Right ventricle myocardium superior (tissue), 1 donor: ENCODE results near the gene POTEJ. TPM values are rescaled to one million over a fixed set of nuclear protein-coding genes. Genes with fewer than 3 reads are reported as not detected.
"Not testable (repeated sequence)": the region's sequence is repeated elsewhere in the genome, so short reads cannot be mapped to it uniquely, and the experiment has no call there.

ENCODE experiments used
- ATAC-seq: fragments of 200-7000 bp; cut with Tn5 transposase; one replicate; pipeline ENCODE4 v1.9.1; 2020; ENCODE audit warnings: mild to moderate bottlenecking; ENCODE audit not compliant: poor library complexity
- DNase-seq: peaks from one replicate; pipeline ENCODE4 v3.0.0-alpha.2; 2020
- intact Hi-C: fragments of 100-400 bp; cut with DNase I; formaldehyde crosslinking; loops from one replicate; pipeline ENCODE4 v1.11.2; 2022
- total RNA-seq: library from RNA; stranded (reverse); fragmentation: NEBNext Ultra II Directional; extraction: Animal tissue kit (Norgen Biotek cat#: 25700); gene quantifications from one replicate; pipeline ENCODE4 v1.2.1, GENCODE V29; 2021
- donor health status: DM: no; HTN: yes; CAD: no; lungs with severe emphysema.

POTEJ gene
- total RNA-seq, 1 donor from 2014 or later = not detected

DNA sequence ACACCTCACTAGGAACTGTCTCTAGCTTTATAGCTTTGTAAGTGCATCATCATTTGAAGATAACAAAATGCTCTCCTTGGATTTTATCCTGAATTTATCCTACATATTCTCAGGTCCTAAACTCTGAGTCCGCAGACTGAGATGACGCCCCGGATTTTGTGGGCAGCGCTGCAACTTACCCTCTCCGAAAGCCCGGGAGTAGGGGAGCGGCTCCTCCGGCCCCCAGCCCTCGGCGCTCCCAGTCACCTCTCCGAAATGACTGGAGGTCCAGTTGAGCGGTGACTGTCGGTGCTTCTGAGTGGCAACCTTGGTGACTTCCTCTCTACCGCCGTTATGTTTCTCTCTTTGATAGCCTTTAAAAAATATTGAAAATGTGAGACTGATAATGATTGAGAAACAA lies 12.8 kb upstream of the POTEJ start:
- intact Hi-C loops = not testable (repeated sequence)

DNA sequence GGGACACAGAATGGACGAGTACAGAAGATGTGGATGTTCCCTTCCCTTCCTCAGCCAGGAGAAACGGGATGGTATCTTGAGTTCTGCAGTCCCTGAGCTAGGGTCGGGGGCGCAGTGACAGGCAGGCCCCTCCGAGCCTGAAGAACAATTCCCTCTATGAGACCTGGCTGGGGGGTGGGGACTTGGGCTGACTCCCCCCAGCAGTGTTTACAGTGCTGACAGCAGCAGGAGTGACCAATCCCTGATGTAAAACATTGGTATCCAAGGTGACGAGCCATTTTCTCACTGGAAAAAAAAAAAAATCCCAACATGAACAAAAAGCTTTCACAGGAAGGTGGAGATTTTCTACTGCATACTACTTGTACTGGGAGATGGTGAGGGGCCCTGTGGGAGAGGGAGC lies 11.8 kb upstream of the POTEJ start, which contains the start of gene CFC1:
Gene CFC1 (minus strand): TSS at position 183 of the 400 bp plus-strand sequence. CDS start 288 bp downstream, outside the sequence.
- ATAC-seq, intact Hi-C loops, DNase-seq: not testable (repeated sequence)

More for the DNA sequence above, 12.8 kb upstream of the POTEJ start:
- DNase-seq, ATAC-seq: not testable (repeated sequence)

DNA sequence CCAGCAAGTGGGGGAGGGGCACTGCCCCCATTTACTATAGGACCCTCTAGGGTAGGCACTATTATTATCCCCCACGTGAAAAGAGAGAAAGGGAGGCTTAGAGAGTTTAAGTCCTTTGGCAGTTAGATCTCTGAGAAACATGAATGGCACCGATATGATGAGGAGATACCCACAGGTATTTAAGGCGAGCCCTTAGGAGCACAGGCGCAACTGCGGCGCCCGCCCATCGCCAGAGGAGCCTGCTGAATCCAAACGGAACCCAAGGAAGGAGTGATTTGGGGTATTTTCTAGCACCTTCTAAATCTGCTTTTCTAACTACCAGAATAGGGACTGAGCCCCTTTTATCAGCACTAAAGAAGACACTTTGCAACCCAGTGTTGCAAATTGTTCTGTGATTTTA lies 11.3 kb upstream of the POTEJ start:
- ATAC-seq, intact Hi-C loops, DNase-seq: not testable (repeated sequence)

DNA sequence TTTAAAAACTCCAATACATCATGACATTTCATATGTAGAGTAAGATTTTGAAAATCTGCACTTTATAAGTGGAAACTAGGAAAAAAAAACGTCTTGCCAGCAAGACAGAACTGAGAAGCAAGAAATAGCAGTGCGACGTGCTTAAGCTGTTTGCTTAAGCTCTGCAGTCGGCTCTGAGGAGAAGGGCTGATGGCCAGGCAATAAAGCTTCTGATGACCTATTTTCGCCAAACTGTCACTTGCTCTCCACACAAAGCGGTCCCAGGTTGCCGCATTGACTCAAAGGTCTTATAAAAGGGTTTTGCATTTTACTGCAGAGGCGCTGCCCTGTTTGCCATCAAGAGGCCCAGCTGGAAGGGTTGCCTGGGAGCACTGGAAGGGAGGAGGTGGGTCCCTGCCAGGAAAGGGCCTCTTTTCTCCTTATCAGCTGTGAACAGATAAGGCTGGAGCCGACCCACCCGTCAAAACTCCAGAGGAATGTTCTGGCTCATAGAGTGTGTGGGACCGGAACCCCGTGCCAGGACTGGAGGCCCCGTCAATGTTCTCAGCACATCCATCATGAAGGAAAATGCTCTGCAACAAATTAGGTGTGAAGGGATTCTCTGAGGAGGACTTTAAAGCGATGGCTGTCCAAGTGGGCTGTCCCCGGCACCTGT lies 9.5 kb upstream of the POTEJ start:
- peak; percentile 80 for ATAC-seq
- DNase-seq, intact Hi-C loops: not testable (repeated sequence)

DNA sequence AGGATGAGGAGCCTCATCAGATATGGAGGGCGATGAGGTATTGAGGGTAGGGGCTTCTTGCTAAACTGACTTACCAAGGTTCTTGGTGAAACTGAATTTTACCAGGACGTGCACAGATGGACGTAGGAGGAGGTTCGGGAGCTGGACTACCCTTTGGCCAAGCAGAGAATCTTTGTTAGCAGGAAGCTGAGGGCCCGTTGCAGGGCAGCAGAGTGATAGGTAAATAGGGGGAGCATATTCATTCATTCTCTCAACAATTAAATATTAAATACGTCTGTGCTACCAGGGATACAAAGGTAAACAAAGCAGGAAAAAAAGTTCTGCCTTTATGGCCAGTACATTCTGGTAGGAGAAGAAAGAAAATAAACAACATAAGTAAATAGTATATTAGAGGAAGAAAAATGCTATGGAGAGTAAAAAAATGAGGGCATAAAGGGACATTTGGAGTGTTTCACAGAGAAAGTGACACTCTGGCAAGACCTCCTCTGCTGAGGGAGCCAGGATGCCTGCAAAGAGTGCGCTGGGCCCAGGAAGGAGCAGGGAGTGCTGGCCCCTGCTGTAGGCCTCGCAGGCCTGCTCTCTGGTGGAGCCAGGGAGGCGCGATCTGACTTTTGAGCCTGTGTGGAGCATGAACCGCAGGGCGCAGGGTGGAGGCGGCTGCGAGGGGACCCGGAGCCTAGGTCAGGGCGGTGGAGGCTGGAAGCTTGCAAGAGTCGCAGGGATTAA lies 2.8 kb upstream of the POTEJ start:
- DNase-seq, intact Hi-C loops, ATAC-seq: not testable (repeated sequence)

DNA sequence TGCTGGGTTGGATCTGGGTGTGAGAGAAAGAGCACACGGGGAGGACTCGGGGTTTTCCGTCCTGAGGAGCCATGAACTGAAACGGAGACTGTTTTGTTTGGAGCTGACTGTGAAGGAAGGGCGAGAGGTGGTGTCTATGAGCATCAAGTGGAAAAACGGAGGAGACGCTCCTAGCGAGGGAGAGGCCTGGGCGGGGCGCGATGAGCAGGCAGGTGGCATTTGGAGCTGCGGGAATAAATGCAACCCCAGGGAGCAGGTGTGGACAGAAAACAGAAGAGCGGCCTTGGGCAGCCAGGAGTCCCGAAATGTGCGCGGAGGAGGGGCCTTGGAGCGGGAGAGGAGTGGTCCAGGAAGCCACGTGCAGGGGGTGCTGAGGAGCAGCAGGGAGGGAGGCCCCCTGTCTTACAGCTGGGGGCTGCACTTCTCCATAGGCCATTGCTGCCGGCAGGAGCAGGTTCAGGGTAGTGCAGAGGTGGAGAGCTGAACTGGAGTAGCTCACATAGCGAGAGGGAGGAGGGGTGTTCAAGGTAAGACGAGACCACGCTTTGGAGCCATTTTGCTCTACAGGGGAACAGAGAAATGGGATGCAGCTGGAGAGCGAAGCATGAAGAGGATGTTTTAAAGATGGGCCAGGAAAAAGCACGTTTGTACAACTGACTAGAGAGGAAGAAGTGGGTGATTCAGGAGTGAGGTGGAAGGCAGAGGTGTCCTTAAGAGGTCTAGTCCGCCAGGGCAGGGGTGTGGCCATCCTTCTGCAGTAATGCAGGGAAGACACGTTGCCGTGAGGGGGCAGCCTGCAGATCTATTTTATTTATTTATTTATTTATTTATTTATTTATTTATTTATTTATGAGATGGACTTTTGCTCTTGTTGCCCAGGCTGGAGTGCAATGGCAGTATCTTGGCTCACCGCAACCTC lies 2.0 kb upstream of the POTEJ start:
- intact Hi-C loops, ATAC-seq, DNase-seq: not testable (repeated sequence)

DNA sequence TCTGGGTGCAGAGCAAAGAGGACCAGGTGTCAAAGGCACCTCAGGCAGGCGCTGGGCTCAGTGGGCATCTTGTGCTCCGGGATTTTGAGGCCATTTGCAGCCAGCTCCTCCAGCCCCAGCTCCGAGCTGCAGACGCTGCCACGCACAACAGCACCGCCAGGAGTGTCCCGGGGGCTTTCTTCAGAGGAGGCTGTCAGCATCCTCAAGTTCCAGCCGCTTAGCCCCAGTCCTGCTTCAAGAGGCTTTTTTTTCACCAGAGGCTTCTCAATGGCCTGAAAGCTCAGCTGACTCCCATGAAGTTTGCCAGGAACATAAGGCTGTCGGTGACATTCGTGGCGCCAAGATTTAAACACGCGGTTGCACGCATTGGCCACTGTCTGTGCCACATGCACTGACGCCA lies 754 bp upstream of the POTEJ start:
- ATAC-seq, intact Hi-C loops: not testable (repeated sequence)
- DNase-seq = peak; percentile 30

DNA sequence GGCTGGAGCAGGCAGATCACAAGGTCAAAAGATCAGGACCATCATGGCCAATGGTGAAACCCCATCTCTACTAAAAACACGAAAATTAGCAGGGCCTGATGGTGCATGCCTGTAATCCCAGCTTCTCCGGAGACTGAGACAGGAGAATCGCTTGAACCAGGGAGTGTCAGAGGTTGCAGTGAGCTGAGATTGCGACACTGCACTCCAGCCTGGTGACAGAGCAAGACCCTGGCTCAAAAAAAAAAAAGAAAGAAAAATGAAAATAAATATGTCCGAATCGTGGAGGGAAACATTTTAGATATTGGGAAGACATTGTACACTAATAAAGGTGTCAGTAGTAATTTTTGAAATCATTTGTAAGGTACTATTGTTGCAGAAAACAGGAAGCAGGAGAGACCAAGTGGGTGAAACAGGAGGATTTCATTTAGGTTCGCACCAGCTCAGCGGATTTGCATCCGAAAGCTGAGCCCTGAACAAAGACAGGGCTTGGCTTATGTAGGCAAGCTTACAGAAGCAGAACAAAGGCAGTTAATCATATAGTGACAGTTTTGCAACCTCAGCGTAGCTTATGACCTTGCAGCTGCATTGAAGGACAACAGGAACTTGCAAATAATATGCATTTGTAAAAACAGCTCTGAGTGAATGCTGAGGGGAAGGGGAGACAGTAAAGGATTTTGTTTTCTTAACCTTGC lies 17.7 kb downstream of the POTEJ start:
- DNase-seq, ATAC-seq, intact Hi-C loops: not testable (repeated sequence)

DNA sequence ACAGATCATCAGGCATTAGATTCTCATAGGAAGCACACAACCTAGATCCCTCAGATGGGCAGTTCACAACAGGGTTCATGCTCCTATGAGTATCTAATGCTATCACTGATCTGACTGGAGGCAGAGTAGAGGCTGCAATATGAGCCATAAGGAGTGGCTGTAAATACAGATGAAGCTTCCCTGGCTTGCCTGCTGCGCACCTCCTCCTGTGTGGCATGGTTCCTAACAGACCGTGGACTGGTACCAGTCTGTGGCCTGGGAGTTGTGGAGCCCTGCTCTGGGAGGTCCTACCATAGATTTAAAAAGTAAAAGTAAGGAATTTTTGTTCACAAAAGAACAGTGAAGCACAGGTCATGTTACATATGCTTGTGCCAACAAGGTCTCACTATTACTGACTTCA lies 27.7 kb downstream of the POTEJ start:
- DNase-seq, intact Hi-C loops, ATAC-seq: not testable (repeated sequence)

DNA sequence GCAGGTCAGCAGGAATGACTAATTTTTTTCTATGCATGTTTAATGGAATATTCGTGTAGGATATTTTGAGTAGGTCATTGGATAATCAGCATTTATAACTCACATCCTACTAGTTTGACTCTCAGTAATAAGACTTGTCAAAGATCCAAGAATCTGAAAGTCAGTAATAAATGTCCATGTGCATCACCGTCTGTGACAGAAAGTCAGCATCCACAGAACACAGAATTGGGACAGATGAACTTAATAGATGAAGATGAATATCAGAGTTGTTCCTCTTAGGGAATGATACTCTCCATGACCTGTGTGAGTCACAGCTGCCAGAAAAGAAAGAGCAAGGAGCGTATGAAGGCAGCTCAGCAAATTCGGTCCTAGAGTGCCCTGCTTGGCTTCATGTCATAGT lies 30.4 kb downstream of the POTEJ start:
- DNase-seq, intact Hi-C loops, ATAC-seq: not testable (repeated sequence)

DNA sequence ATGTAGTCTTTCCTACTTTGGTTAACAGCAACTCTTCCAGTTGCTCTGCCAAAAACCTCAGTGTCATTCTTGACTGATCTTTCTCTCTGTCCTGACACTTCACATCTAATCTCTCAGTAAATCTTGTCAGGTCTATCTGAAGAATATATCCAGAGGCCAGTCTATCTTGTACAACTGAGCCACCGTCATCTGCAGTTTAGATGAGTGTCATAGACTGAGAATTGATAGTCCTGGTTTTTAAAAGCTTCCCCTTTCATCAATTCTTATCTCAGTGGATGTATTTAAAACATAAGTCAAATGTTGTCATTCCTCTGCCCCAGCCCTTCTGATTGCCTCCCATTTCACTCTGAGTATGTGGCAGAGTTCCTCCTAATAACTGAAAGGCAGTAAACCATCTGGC lies 38.0 kb downstream of the POTEJ start:
- ATAC-seq, DNase-seq, intact Hi-C loops: not testable (repeated sequence)

DNA sequence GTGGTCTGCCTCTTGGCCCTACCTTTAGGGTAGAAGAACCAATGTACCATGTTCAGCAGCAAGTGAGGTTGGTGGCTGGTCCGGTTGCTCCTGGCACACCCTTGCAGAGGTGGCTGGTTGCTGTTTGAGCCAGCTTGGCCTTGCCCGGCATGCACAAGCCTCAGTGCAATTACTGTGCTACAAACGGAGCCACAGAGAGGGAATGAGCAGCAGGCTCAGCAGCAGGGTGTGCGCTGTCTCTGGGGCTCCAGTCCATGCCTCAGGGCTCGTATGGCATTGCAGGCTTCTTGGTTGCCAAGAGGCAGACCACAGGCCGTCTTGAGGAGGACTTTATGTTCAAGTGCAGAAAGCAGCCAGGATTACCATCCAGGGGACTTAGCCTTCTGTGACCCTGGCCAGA lies 53.3 kb downstream of the POTEJ start:
- DNase-seq, intact Hi-C loops, ATAC-seq: not testable (repeated sequence)

DNA sequence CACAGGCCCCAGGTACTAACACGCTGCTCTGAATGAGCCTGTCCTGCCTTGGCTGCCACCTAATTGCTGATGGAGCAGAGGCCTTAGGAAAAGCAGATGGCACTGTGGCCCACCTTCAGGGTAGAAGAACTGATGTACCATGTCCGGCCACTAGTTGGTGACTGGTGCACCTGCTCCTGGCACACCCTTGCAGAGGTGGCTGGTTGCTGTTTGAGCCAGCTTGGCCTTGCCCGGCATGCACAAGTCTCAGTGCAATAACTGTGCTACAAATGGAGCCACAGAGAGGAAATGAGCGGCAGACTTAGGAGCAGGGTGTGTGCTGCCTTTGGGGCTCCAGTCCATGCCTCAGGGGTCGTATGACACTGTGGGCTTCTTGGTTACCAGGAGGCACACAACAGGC lies 54.4 kb downstream of the POTEJ start:
- DNase-seq, ATAC-seq, intact Hi-C loops: not testable (repeated sequence)

DNA sequence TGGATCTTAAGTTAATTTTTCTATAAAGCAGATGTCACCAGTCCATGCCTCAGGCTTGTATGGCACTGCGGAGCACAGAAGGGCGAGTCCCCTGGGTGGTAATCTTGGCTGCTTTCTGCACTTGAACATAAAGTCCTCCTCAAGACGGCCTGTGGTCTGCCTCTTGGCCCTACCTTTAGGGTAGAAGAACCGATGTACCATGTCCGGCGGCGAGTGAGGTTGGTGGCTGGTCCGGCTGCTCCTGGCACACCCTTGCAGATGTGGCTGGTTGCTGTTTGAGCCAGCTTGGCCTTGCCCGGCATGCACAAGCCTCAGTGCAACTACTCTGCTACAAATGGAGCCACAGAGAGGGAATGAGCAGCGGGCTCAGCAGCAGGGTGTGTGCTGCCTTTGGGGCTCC lies 56.3 kb downstream of the POTEJ start:
- DNase-seq, ATAC-seq: not testable (repeated sequence)

DNA sequence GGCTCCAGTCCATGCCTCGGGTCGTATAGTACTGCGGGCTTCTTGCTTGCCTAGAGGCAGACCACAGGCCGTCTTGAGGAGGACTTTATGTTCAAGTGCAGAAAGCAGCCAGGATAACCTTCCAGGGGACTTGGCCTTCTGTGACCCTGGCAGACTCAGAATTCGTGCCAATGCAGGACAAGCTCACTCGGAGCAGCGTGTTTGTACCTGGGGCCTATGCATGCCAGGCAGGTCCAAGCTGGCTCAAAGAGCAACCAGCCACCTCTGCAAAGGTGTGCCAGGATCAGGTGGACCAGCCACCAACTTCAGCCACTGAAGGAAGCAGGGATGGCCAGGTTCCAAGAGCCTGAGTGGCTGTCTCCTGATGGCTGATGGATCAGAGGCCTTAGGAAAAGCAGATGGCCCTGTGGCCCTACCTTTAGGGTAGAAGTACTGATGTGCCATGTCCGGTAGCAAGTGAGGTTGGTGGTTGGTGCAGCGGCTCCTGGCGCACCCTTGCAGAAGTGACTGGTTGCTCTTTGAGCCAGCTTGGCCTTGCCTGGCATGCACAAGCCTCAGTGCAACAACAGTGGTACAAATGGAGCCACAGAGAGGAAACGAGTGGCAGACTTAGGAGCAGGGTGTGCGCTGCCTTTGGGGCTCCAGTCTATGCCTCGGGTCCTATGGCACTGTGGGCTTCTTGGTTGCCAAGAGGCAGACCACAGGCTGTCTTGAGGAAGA lies 58.9 kb downstream of the POTEJ start:
- ATAC-seq, DNase-seq, intact Hi-C loops: not testable (repeated sequence)

More for the DNA sequence above, 56.3 kb downstream of the POTEJ start:
- intact Hi-C loops = not testable (repeated sequence)

DNA sequence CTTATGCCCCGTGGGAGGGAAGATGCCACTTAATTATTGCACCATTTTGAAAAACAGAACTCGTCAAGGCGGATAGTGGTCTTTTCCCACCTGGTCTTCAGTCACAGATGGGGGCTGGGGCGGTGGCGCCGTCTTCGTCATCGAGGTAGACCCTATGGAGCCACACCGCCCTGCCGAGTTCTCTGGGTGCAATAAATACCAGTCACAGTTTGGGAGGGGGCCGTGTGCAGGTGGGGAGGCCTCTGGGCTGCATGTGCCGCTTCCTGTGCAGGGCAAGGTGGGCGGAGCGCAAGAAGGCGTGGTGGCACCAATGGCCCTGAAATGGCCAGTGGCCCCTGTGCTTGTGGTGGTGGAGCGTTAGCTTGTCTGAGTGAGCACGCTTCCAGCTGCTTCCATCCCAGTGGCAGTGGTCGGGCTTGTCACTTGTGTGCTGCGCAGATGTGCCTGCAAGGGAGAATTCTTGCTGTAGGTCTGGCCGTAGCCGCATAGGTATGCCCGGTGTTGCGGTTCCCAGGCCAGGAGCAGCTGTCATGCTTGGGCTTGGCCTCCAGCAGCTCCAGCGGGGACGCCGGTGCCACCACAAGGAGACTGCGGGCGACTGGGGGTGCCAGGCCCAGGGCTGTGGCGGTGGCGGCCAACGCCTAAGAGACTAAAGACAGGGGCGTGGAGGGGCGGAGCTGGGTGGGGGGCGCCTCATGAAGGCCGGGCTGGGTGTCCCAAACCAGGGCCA lies 81.0 kb downstream of the POTEJ start:
- DNase-seq, intact Hi-C loops, ATAC-seq: not testable (repeated sequence)

DNA sequence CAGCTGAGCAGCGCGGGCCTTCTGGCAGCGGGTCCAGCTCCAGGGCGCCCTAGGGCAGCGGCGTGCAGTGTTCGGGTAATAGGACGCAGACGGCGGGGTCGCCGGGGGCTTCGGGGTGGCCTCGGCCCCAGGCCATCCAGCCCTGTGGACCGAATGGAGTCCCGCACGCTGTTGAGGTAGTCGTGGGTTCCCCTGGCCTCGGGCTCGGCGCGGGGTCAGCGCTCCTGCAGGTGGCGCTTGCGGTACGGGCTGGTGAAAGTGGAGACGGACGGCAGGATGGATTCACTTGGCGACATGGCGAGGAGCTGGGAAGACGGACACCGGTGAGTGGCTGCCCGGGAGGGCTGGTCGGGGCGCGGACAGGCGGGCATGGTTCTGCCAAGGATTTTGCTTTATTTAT lies 82.2 kb downstream of the POTEJ start:
- DNase-seq (peak; percentile 41), ATAC-seq (peak; percentile 71)

More for the DNA sequence above, 82.2 kb downstream of the POTEJ start:
- intact Hi-C loops = not testable (repeated sequence)
